IPS-18a (cell line): ENCODE measurements around the gene PWP1.
"Not testable (repeated sequence)": the region's sequence is repeated elsewhere in the genome, so short reads cannot be mapped to it uniquely, and the experiment has no call there.

Experiments used
- H3K27ac ChIP-seq: one replicate; pipeline ENCODE4 v1.5.1; 2013; ENCODE audit warnings: low read length
- H3K27me3 ChIP-seq: one replicate; pipeline ENCODE4 v1.6.1; 2013; ENCODE audit warnings: mild to moderate bottlenecking, low read length; ENCODE audit not compliant: control insufficient read depth, insufficient read depth
- H3K36me3 ChIP-seq: one replicate; pipeline ENCODE4 v1.6.1; 2013; ENCODE audit warnings: low read depth, low read length; ENCODE audit not compliant: control insufficient read depth
- H3K4me1 ChIP-seq: one replicate; pipeline ENCODE4 v1.6.1; 2013; ENCODE audit warnings: low read depth, low read length; ENCODE audit not compliant: control insufficient read depth
- H3K4me3 ChIP-seq: one replicate; pipeline ENCODE4 v1.5.1; 2013; ENCODE audit warnings: low read length
- H3K9ac ChIP-seq: one replicate; pipeline ENCODE4 v1.6.1; 2013; ENCODE audit warnings: mild to moderate bottlenecking, low read length, moderate library complexity
- H3K9me3 ChIP-seq: one replicate; pipeline ENCODE4 v1.6.1; 2013; ENCODE audit warnings: low read depth, low read length; ENCODE audit not compliant: control insufficient read depth

PWP1 gene

GRCh38 chr12:107704041-107704440, 18.4 kb downstream of the PWP1 start:
- Histone ChIP-seq H3K27me3 (no peaks in the 10 kb centered on the region), H3K4me1 (no peaks in the 10 kb centered on the region), H3K4me3 (no peak overlapping the region), H3K36me3 (peaks cover 67% of the 10 kb centered on the region), H3K9ac (no peak overlapping the region), H3K9me3 (no peaks in the 10 kb centered on the region), H3K27ac (no peak overlapping the region)

DNA sequence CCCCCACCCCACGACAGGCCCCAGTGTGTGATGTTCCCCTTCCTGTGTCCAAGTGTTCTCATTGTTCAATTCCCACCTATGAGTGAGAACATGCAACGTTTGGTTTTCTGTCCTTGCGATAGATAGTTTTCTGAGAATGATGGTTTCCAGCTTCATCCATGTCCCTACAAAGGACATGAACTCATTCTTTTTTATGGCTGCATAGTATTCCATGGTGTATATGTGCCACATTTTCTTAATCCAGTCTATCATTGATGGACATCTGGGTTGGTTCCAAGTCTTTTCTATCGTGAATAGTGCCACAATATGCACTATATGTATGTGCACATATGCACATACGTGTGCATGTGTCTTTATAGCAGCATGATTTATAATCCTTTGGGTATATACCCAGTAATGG, 19.9 kb downstream of the PWP1 start:
- H3K36me3 ChIP-seq: peaks cover 66% of the 10 kb centered on the region
- not testable (repeated sequence) for H3K27ac ChIP-seq, H3K27me3 ChIP-seq, H3K9ac ChIP-seq, H3K4me1 ChIP-seq, H3K9me3 ChIP-seq, H3K4me3 ChIP-seq

DNA sequence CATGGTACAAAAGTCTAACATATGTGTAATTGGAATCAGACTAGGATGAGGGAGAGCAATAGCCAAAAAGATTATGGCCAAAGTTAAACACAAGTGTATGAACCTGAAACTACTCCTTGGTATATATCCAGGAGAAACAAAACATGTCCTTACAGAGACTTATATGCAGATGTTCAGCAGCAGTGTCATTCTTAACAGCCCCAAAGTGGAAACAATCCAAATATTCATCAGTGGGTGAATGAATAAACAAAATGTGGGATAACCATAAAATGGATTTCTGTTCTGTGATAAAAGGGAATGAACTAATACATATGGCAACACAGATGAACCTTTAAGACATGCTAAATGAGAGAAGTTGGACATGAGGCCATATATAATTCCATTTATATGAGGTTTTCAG, 30.2 kb downstream of the PWP1 start:
- H3K27me3 ChIP-seq: no peaks in the 10 kb centered on the region
- no peaks in the 10 kb centered on the region for H3K4me1 ChIP-seq
- H3K9ac ChIP-seq: no peak overlapping the region
- H3K36me3 ChIP-seq: peaks cover 37% of the 10 kb centered on the region
- no peak overlapping the region for H3K4me3 ChIP-seq
- no peak overlapping the region for H3K27ac ChIP-seq
- no peaks in the 10 kb centered on the region for H3K9me3 ChIP-seq

GRCh38 chr12:107718606-107719005, 33.0 kb downstream of the PWP1 start:
- Histone ChIP-seq H3K36me3 (peaks cover 11% of the 10 kb centered on the region), H3K4me3 (no peak overlapping the region), H3K9me3 (no peaks in the 10 kb centered on the region), H3K4me1 (no peaks in the 10 kb centered on the region), H3K9ac (no peak overlapping the region), H3K27ac (no peak overlapping the region), H3K27me3 (no peaks in the 10 kb centered on the region)

- not testable (repeated sequence) for H3K4me3 ChIP-seq, H3K4me1 ChIP-seq, H3K36me3 ChIP-seq, H3K9ac ChIP-seq, H3K27ac ChIP-seq, H3K27me3 ChIP-seq, H3K9me3 ChIP-seq
Measured at GRCh38 chr12:107727327-107727726, 41.7 kb downstream of the PWP1 start.

- not testable (repeated sequence) for H3K4me3 ChIP-seq, H3K27ac ChIP-seq, H3K9ac ChIP-seq, H3K36me3 ChIP-seq, H3K27me3 ChIP-seq, H3K9me3 ChIP-seq, H3K4me1 ChIP-seq
Measured at GRCh38 chr12:107727742-107728141, 42.1 kb downstream of the PWP1 start.

- Histone ChIP-seq H3K9ac (no peak overlapping the region), H3K4me1 (no peaks in the 10 kb centered on the region), H3K4me3 (no peak overlapping the region), H3K36me3 (peaks cover 18% of the 10 kb centered on the region), H3K27me3 (no peaks in the 10 kb centered on the region), H3K9me3 (no peaks in the 10 kb centered on the region), H3K27ac (no peak overlapping the region)
Measured at GRCh38 chr12:107730618-107731341, 45.2 kb downstream of the PWP1 start.

GRCh38 chr12:107731366-107731765, 45.8 kb downstream of the PWP1 start:
- no peaks in the 10 kb centered on the region for H3K27me3 ChIP-seq
- no peak overlapping the region for H3K4me3 ChIP-seq
- H3K9ac ChIP-seq: no peak overlapping the region
- H3K36me3 ChIP-seq: peaks cover 23% of the 10 kb centered on the region
- H3K4me1 ChIP-seq: no peaks in the 10 kb centered on the region
- no peaks in the 10 kb centered on the region for H3K9me3 ChIP-seq
- no peak overlapping the region for H3K27ac ChIP-seq

DNA sequence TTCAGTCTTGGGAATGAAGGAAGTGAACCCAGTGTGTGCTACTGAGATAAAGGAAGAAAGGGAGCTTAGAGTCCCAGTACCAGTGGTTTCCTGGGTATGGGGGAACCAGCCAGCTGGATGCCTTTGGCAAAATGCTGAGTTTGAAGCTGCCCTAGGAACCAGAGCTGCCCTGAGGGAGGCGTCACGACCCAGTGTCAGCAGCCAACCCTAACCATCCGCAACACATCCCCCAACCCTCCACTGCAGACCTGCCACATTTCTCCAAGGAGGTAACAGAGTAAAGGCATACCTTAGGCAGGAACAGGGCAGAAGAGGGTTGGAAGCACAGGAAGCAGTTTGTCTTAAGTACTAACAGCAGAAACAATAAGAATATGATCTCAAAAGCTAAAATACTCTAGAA, 46.8 kb downstream of the PWP1 start:
- H3K9ac ChIP-seq: no peak overlapping the region
- H3K27me3 ChIP-seq: no peaks in the 10 kb centered on the region
- no peaks in the 10 kb centered on the region for H3K4me1 ChIP-seq
- H3K36me3 ChIP-seq: peaks cover 32% of the 10 kb centered on the region
- H3K9me3 ChIP-seq: no peaks in the 10 kb centered on the region
- no peak overlapping the region for H3K27ac ChIP-seq
- H3K4me3 ChIP-seq: no peak overlapping the region

DNA sequence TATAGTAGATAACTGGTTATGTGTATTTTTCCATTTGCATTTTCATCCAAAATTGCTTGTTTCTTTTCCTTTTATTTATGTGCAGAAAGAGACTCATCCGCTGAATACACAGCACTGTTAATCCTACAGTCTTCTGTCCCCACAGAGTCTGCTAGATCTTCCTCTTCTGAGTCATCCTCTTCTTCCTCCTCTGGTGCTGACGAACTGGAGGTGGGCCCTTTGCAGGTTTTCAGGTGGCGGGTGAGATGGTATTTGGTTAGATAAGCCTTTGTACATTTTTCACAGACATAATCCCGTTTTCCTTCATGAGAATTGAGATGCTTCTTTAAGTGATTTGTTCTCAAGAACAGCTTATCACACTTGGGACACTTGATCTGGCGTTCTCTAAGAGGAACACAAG, 48.5 kb downstream of the PWP1 start:
- no peak overlapping the region for H3K4me3 ChIP-seq
- no peaks in the 10 kb centered on the region for H3K27me3 ChIP-seq
- no peaks in the 10 kb centered on the region for H3K4me1 ChIP-seq
- peaks cover 49% of the 10 kb centered on the region for H3K36me3 ChIP-seq
- H3K9me3 ChIP-seq: no peaks in the 10 kb centered on the region
- H3K27ac ChIP-seq: no peak overlapping the region
- no peak overlapping the region for H3K9ac ChIP-seq

DNA sequence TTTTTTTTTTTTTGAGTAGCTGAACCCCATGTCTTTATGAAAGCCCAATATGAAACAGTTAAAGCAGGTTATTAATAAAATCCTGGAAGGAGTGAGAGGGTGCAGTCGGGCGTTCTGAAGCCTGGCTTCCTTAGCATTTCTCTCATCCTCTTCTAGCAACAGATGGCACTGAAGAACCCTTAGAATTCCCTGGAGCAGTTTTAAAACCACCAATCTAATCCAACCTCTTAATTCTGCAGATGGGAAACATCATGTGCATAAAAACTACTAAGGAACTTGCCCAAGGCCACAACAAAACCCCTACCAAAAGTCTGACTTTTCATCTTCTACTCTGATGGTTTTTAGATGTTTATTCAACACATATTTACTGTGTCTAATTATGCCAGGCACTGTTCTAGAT, 50.2 kb downstream of the PWP1 start:
- H3K36me3 ChIP-seq: peaks cover 64% of the 10 kb centered on the region

GRCh38 chr12:107736914-107737313, 51.3 kb downstream of the PWP1 start:
- Histone ChIP-seq H3K27me3 (no peaks in the 10 kb centered on the region), H3K27ac (no peak overlapping the region), H3K4me1 (no peaks in the 10 kb centered on the region), H3K9me3 (no peaks in the 10 kb centered on the region), H3K36me3 (peaks cover 75% of the 10 kb centered on the region), H3K9ac (no peak overlapping the region), H3K4me3 (no peak overlapping the region)

More for the DNA sequence above, 50.2 kb downstream of the PWP1 start:
- no peak overlapping the region for H3K9ac ChIP-seq
- no peak overlapping the region for H3K27ac ChIP-seq
- no peaks in the 10 kb centered on the region for H3K9me3 ChIP-seq
- no peaks in the 10 kb centered on the region for H3K27me3 ChIP-seq
- no peak overlapping the region for H3K4me3 ChIP-seq
- H3K4me1 ChIP-seq: no peaks in the 10 kb centered on the region
